DMS114 treated with DMSO at 0.1 percent for 48 hours (cell line): ENCODE results near the gene HEBP1.

Source experiments
- DNase-seq: peaks from one replicate; lab custom pipeline; 2025; ENCODE audit not compliant: unreplicated experiment; lab: John Stamatoyannopoulos, UW

HEBP1 gene

GRCh38 chr12:12992418-12993130 is 7.5 kb downstream of the HEBP1 start:
- DNase-seq = no peak

GRCh38 chr12:12990700-12991468 is 9.2 kb downstream of the HEBP1 start:
- DNase-seq = no peak

GRCh38 chr12:12987421-12987820 is 12.6 kb downstream of the HEBP1 start:
- no peak for DNase-seq

- no peak for DNase-seq
Observed at GRCh38 chr12:12986775-12987331, 13.2 kb downstream of the HEBP1 start.

- DNase-seq = peak; percentile 20
Observed at GRCh38 chr12:12985817-12986408, 14.2 kb downstream of the HEBP1 start.

GRCh38 chr12:12984149-12984548 is 15.9 kb downstream of the HEBP1 start:
- no peak for DNase-seq

- peak; percentile 54 for DNase-seq
Observed at GRCh38 chr12:12983420-12984035, 16.5 kb downstream of the HEBP1 start.

GRCh38 chr12:12982331-12982730 is 17.7 kb downstream of the HEBP1 start:
- DNase-seq = no peak

- no peak for DNase-seq
Observed at GRCh38 chr12:12979731-12980259, 20.3 kb downstream of the HEBP1 start.

- DNase-seq = no peak
Observed at GRCh38 chr12:12979126-12979525, 20.9 kb downstream of the HEBP1 start.

GRCh38 chr12:12977231-12977630 is 22.8 kb downstream of the HEBP1 start:
- DNase-seq = no peak

- no peak for DNase-seq
Observed at GRCh38 chr12:12976366-12976765, 23.7 kb downstream of the HEBP1 start.

GRCh38 chr12:12975322-12976077 is 24.6 kb downstream of the HEBP1 start:
- DNase-seq = no peak

GRCh38 chr12:12974211-12974610 is 25.9 kb downstream of the HEBP1 start:
- no peak for DNase-seq

- no peak for DNase-seq
Observed at GRCh38 chr12:12973019-12973418, 27.0 kb downstream of the HEBP1 start.

- no peak for DNase-seq
Observed at GRCh38 chr12:12965836-12966235, 34.2 kb downstream of the HEBP1 start.

- no peak for DNase-seq
Observed at GRCh38 chr12:12964255-12964654, 35.8 kb downstream of the HEBP1 start.

GRCh38 chr12:12960639-12961209 is 39.3 kb downstream of the HEBP1 start:
- no peak for DNase-seq

GRCh38 chr12:12958886-12959285 is 41.2 kb downstream of the HEBP1 start:
- DNase-seq = no peak
